Body of pancreas (tissue), 4 donors: Measurements from ENCODE around the gene UBE2G2.

Experiments
- CTCF ChIP-seq, 7 experiments: fragments of 450-650 bp in 4 of 7; fragments of 200-600 bp in 3 of 7; sonication (generic) in 3 of 7; IDR thresholded peaks; one replicate each; pipeline ENCODE4 v1.5.1; 2016 to 2019; ENCODE audit warnings: antibody characterized with exemption in 7 of 7
- POLR2A ChIP-seq, 3 donors: fragments of 450-650 bp; IDR thresholded peaks; one replicate each; pipeline ENCODE4 v1.6.1; 2016; ENCODE audit warnings: antibody characterized with exemption in 3 of 3, mild to moderate bottlenecking in 2 of 3

GRCh38 chr21:44844256-44844655 lies 42.6 kb upstream of the UBE2G2 start:
- TF ChIP-seq POLR2A (IDR thresholded peaks at IDR 0.05) (no peak), CTCF (IDR thresholded peaks at IDR 0.05) (no peak)
